ENCODE data around the gene BMERB1.
A peak's percentile ranks its signal among the peaks of the same experiment; 100 is the strongest.

Gene BMERB1

GRCh38 chr16:15506441-15506840 is 72.1 kb downstream of the BMERB1 start:
- DNase-seq, result no peak

- no peak for DNase-seq
These were observed 73.0 kb downstream of the BMERB1 start for GRCh38 chr16:15507301-15507958.

- DNase-seq, result no peak
These were observed 73.7 kb downstream of the BMERB1 start for GRCh38 chr16:15507959-15508627.

- DNase-seq, result peak; percentile 28
These were observed 74.7 kb downstream of the BMERB1 start for GRCh38 chr16:15509051-15509592.

- DNase-seq, result peak; percentile 37
These were observed 75.5 kb downstream of the BMERB1 start for GRCh38 chr16:15509593-15510535.

- no peak for DNase-seq
These were observed 76.6 kb downstream of the BMERB1 start for GRCh38 chr16:15510992-15511391.

GRCh38 chr16:15511759-15512487 is 77.5 kb downstream of the BMERB1 start:
- DNase-seq, result no peak

GRCh38 chr16:15513156-15513555 is 78.8 kb downstream of the BMERB1 start:
- no peak for DNase-seq

GRCh38 chr16:15515992-15516391 is 81.6 kb downstream of the BMERB1 start:
- DNase-seq, result no peak

- DNase-seq, result no peak
These were observed 82.2 kb downstream of the BMERB1 start for GRCh38 chr16:15516609-15517008.

- no peak for DNase-seq
These were observed 83.5 kb downstream of the BMERB1 start for GRCh38 chr16:15517743-15518377.

GRCh38 chr16:15518381-15519351 is 84.3 kb downstream of the BMERB1 start:
- no peak for DNase-seq

GRCh38 chr16:15519790-15520189 is 85.4 kb downstream of the BMERB1 start:
- no peak for DNase-seq

- DNase-seq, result no peak
These were observed 87.0 kb downstream of the BMERB1 start for GRCh38 chr16:15521390-15521757.

- no peak for DNase-seq
These were observed 87.5 kb downstream of the BMERB1 start for GRCh38 chr16:15521758-15522509.

- DNase-seq, result no peak
These were observed 88.7 kb downstream of the BMERB1 start for GRCh38 chr16:15523092-15523541.

GRCh38 chr16:15523939-15524338 is 89.6 kb downstream of the BMERB1 start:
- DNase-seq, result no peak

- DNase-seq, result no peak
These were observed 90.6 kb downstream of the BMERB1 start for GRCh38 chr16:15524966-15525365.

GRCh38 chr16:15526097-15526496 is 91.7 kb downstream of the BMERB1 start:
- no peak for DNase-seq

GRCh38 chr16:15526731-15527130 is 92.3 kb downstream of the BMERB1 start:
- no peak for DNase-seq

All from stimulated activated CD8-positive, alpha-beta memory T cell treated with anti-CD3 and anti-CD28 coated beads, Interleukin-4, amount 100 ng/mL, for 48 hours (primary cell).